Measurements from ENCODE around the gene GRM5.

DNA sequence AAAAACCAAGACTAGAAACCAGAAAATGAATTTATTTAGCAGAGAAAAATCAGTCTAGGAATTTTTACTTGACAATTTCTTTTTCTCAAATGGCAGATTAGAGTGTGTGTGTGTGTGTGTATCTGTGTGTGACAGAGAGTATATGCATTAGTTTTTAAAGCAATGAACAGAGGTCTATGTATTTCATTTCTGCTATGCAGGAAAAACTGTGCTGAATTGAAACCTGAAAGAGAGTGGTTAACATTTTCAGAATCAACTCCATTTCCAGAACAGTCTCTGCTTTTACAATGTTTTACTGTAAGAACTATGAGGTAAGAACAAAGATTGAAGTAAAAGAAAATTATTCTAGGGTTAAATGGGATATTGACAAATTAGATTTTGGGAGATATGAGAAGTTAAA, 114.8 kb downstream of the GRM5 start:
- TF ChIP-seq, protein P1, sequence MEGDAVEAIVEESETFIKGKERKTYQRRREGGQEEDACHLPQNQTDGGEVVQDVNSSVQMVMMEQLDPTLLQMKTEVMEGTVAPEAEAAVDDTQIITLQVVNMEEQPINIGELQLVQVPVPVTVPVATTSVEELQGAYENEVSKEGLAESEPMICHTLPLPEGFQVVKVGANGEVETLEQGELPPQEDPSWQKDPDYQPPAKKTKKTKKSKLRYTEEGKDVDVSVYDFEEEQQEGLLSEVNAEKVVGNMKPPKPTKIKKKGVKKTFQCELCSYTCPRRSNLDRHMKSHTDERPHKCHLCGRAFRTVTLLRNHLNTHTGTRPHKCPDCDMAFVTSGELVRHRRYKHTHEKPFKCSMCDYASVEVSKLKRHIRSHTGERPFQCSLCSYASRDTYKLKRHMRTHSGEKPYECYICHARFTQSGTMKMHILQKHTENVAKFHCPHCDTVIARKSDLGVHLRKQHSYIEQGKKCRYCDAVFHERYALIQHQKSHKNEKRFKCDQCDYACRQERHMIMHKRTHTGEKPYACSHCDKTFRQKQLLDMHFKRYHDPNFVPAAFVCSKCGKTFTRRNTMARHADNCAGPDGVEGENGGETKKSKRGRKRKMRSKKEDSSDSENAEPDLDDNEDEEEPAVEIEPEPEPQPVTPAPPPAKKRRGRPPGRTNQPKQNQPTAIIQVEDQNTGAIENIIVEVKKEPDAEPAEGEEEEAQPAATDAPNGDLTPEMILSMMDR (IDR thresholded peaks at IDR 0.05): no peak
- no peak for TF ChIP-seq EZH2 (IDR thresholded peaks at IDR 0.05; ENCODE audit: borderline replicate concordance, insufficient read depth, low read depth, low read length, poor library complexity, severe bottlenecking)
